Effector CD8-positive, alpha-beta T cell (primary cell): ENCODE data around the gene RNF4.
"Not testable (repeated sequence)": the region's sequence is repeated elsewhere in the genome, so short reads cannot be mapped to it uniquely, and the experiment has no call there.

ENCODE experiments used
- DNase-seq: peaks from one replicate; lab custom pipeline; 2025; lab: John Stamatoyannopoulos, UW

The RNF4 gene

GRCh38 chr4:2534904-2535375 is 66.0 kb downstream of the RNF4 start:
- no peak for DNase-seq

- peak; percentile 51 for DNase-seq
Measured at GRCh38 chr4:2535376-2536192, 66.7 kb downstream of the RNF4 start.

GRCh38 chr4:2536193-2537010 is 67.5 kb downstream of the RNF4 start, which contains the start of gene FAM193A:
Gene FAM193A (plus strand): TSS chr4:2536647. CDS start chr4:2536916, 269 bp downstream.
- DNase-seq: peak; percentile 95

GRCh38 chr4:2537011-2537830 is 68.3 kb downstream of the RNF4 start:
- peak; percentile 36 for DNase-seq

- not testable (repeated sequence) for DNase-seq
Measured at GRCh38 chr4:2543580-2544191, 74.8 kb downstream of the RNF4 start.

- no peak for DNase-seq
Measured at GRCh38 chr4:2545321-2546013, 76.6 kb downstream of the RNF4 start.

GRCh38 chr4:2546286-2546823 is 77.4 kb downstream of the RNF4 start:
- DNase-seq: no peak

GRCh38 chr4:2546961-2547691 is 78.2 kb downstream of the RNF4 start:
- not testable (repeated sequence) for DNase-seq

GRCh38 chr4:2551118-2551517 is 82.2 kb downstream of the RNF4 start:
- DNase-seq: no peak

- DNase-seq: no peak
Measured at GRCh38 chr4:2552806-2553205, 83.9 kb downstream of the RNF4 start.

- DNase-seq: no peak
Measured at GRCh38 chr4:2558301-2558700, 89.4 kb downstream of the RNF4 start.

- no peak for DNase-seq
Measured at GRCh38 chr4:2560167-2560566, 91.3 kb downstream of the RNF4 start.
